HG02759 (cell line): ENCODE measurements around the gene COG2.

ENCODE experiments used
- ATAC-seq: cut with Tn5 transposase; IDR thresholded peaks from one replicate; pipeline ENCODE4 v1.9.1; 2021; ENCODE audit warnings: mild to moderate bottlenecking, moderate library complexity; ENCODE audit not compliant: unreplicated experiment

The COG2 gene

GRCh38 chr1:230668227-230668626 is 25.9 kb downstream of the COG2 start:
- ATAC-seq = no peak

GRCh38 chr1:230669543-230669942 is 27.3 kb downstream of the COG2 start:
- no peak for ATAC-seq

- no peak for ATAC-seq
Observed at GRCh38 chr1:230674581-230674980, 32.3 kb downstream of the COG2 start.

DNA sequence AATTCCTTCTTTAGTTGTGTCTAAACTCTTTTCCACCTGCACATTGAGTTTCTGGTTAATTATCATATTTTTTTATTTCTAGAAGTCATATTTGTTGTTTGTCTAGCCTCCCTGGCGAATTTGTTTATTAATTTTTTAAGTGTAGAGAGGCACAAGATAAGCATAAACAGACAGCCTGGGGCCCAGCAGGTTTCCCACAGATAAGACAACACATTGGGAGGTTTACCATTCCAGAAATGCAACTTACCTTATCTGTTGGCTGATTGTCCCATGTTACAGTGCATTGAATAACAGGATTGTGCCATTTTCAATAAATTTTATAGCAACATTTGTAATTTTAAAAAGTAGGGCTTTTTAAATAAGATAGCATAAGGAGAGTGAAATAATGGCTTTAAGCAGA is 34.9 kb downstream of the COG2 start:
- ATAC-seq = no peak

DNA sequence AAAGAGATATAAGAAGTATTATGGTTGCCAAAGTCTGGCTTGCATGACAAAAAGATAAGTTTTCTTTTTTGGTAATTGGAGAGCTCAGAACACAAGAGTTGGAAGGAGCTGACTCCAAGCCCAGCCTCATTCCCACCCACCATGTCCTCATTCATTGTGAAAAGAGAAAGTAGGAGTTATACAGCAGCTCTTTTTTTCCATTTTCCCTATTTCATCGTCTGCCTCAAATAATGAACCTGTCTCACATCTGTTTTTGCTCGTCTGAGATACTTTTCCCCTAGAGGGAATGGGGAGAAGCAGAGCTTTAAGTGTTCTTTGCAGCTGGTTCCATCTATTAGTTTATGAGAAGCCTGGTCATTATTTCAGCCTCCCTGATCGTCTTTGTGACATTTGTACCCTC is 36.9 kb downstream of the COG2 start:
- no peak for ATAC-seq

GRCh38 chr1:230679825-230680224 is 37.5 kb downstream of the COG2 start:
- ATAC-seq = no peak

GRCh38 chr1:230680300-230681025 is 38.2 kb downstream of the COG2 start:
- ATAC-seq = no peak

GRCh38 chr1:230681599-230681998 is 39.3 kb downstream of the COG2 start:
- ATAC-seq = no peak

- no peak for ATAC-seq
Observed at GRCh38 chr1:230682274-230682673, 40.0 kb downstream of the COG2 start.

DNA sequence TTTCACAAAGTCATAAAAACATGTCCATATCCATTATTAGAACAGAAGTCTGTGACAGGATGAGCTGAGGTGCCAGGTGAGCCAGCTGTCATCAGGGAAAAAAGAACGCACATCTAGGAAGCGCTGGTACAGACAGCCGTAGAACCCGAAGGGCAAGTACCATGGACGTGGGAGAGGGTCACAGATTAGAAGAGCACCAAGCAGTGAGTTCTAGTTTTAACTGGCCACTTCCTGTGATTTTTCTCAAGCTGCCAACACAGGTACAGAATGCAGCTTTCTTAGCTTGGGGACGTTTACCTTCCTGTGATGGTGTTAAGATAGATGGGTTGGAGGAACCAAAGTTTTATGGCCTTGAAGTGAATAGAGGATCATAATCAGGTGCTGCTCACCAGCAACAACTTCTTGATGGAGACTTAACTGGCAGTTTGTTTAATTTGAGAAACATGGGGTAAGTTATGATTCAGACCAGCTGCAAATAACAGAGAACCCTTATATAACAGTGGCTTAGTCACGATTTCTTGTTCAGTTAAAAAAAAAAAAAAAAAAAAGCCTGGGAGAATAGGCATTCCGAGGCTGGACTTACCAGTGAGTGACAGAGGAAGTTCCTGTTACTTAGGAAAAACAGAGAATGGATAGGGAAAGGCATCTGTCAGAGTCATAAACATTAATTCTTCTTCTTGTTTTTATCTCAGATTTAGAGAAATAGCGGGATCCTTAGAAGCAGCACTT is 40.8 kb downstream of the COG2 start:
- ATAC-seq = no peak

- ATAC-seq = no peak
Observed at GRCh38 chr1:230684146-230684545, 41.9 kb downstream of the COG2 start.

GRCh38 chr1:230684998-230685397 is 42.7 kb downstream of the COG2 start:
- no peak for ATAC-seq

- no peak for ATAC-seq
Observed at GRCh38 chr1:230686747-230687146, 44.5 kb downstream of the COG2 start.

GRCh38 chr1:230690101-230690500 is 47.8 kb downstream of the COG2 start:
- ATAC-seq = no peak

DNA sequence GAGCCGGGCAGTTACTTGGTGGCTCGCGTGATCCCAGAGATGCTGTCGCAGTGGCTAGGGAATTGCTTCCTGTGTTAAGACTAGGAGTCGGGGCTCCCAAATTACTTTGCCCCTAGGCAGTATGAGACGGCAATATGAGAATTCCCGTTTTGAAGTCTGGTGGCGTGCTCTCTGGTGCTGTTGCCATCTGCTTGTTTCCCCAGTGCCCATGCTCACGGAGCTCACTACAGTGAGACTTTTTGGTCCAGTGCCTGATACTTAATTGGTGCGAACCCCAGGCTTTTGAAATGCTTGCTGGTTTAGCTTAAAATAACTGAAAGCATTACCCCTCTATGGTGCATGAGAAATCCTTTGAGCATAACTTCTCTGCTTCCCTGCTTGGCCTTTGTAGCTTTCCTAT is 49.3 kb downstream of the COG2 start:
- ATAC-seq = no peak

DNA sequence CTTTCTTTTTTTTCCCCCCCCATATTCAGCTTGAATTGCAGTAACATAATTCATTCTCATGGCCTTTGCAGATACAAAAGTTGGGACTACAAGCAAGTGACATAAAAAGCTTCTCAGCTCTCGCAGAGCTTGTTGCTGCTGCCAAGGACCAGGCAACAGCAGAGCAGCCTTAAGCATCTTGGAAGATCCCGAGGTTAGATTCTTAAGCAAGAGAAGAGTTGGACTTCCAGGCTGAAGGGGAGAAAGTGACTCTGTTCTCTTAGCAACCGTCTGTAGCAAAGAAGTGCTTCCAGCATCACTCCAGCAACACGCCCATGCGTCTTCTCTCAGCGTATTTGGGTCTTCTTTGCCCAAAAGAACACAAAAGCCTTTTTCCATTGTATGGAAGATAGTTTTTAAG is 50.9 kb downstream of the COG2 start:
- ATAC-seq = no peak

DNA sequence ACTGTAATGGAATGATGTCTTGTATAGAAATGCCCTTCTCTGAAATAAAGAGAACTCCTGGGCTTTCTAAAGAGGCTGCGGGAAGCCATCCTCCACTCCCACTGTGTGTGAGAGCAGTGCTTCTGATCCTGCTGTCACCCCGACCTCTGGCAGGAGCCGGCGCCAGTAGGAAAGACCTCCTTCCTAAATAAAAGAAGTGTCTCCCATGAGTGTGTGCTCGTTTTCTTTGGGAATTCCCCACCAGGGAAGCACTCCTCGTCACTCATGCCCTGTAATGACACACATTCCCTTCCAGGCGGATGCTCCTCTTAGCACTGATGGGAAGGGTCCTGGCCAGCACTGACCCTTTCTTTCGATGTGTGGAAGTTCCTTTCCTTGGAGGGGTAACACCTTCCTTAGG is 51.5 kb downstream of the COG2 start:
- ATAC-seq = no peak

GRCh38 chr1:230694464-230694863 is 52.2 kb downstream of the COG2 start:
- ATAC-seq = no peak

GRCh38 chr1:230694991-230695390 is 52.7 kb downstream of the COG2 start:
- ATAC-seq = no peak

DNA sequence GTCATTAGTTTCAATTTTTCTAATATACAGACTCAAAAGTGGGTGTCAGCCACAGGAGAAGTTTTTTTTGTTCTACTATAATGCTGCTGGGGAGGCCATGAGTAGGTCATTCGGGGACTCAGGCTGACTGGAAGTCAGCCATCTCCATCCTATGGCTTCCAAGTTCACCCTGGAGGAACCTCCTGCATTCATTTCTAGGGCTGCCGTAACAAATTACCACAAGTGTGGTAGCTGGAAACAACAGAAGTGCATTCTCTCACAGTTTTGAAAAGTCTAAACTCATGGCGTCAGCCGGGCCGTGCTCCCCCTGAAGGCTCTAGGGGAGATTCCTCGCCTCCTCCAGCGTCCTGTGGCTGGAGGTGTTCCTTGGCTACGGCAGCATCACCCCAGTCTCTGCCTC is 53.9 kb downstream of the COG2 start:
- ATAC-seq = no peak

DNA sequence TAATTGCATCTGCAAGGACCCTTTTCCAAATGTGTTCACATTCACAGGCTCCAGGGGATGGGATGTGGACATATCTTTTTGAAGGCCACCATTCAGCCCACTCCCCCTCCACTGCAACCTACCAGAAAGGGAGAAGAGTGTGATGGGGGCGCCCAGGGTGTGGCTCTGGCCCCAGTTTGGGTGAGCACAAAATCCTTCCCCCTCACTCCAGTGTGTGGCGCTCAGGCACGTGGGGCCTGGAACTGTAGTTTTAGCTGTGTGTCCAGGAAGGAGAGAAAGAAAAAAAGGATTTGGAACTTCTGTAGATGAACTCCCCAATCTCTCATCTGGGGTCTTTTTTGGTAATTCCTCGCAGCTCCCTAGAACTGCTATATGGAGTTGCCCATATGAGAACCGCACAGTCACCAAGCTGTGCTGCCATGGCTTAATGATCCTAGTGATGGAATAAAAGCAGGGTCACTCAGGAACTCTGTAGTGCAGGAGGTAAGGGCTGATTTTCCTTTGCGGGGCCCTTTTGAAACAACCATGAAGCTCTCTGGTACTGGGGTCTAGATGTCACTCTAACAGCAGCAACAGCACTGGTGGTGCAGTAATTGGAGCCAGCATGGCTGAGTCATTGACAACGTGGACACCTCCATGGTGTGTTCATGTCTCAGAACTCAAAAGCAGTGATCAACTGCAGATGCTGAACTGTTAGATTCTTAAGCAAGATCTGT is 54.6 kb downstream of the COG2 start:
- ATAC-seq = no peak

DNA sequence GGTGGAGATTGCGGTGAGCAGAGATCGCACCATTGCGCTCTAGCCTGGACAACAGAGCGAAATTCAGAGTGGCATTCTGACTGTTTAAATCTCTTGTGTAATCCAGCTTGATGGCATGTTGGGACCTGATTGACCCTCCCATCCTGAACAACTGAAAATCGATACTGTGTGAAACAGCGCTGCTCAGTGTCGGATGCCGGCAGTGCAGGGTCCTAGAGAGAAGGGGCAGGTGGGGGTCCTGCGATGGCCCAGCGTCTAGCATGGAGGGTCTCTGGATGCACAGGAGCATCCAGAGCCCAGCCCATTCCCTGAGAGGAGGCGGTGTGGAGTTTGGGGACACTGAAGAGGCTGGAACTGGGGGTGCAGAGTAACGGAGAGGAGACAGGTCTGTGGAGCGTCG is 55.8 kb downstream of the COG2 start:
- ATAC-seq = no peak
